Natural killer cell (primary cell): ENCODE results near the gene RIMS4. TPM values are rescaled to one million over a fixed set of nuclear protein-coding genes. Genes with fewer than 3 reads are reported as not detected.

Experiments used
- ATAC-seq, 3 donors: fragments of 150-1000 bp in 2 of 3; fragments of 200-7000 bp in 1 of 3; cut with Tn5 transposase; 1 replicate in 1 of 3; 2 replicates in 2 of 3; pipeline ENCODE4 v1.10.0; 2021; ENCODE audit warnings: mild to moderate bottlenecking in 2 of 3, moderate library complexity in 2 of 3
- DNase-seq, 2 donors: peaks; one replicate each; pipeline versions ENCODE4 v3.0.0 to v3.0.0-alpha.2; 2013 to 2021; ENCODE audit warnings: mixed read lengths in 1 of 2
- H3K27ac ChIP-seq: one replicate; pipeline ENCODE4 v1.5.1; 2013; ENCODE audit warnings: mild to moderate bottlenecking, low read length
- H3K27me3 ChIP-seq: one replicate; pipeline ENCODE4 v1.6.1; 2013; ENCODE audit warnings: low read length; ENCODE audit not compliant: control insufficient read depth, insufficient read depth
- H3K36me3 ChIP-seq: one replicate; pipeline ENCODE4 v1.6.1; 2013; ENCODE audit warnings: low read length; ENCODE audit not compliant: control insufficient read depth, insufficient read depth
- H3K4me1 ChIP-seq: one replicate; pipeline ENCODE4 v1.6.1; 2013; ENCODE audit warnings: low read length; ENCODE audit not compliant: control insufficient read depth, insufficient read depth
- H3K4me3 ChIP-seq: one replicate; pipeline ENCODE4 v1.5.1; 2013; ENCODE audit warnings: low read length
- H3K9me3 ChIP-seq: one replicate; pipeline ENCODE4 v1.6.1; 2013; ENCODE audit warnings: low read length; ENCODE audit not compliant: control insufficient read depth, insufficient read depth
- H3K27ac Mint-ChIP-seq, 2 donors: one replicate each; pipeline ENCODE4 v1.8.0; 2022; ENCODE audit warnings: mild to moderate bottlenecking in 2 of 2, mixed read lengths in 2 of 2, moderate library complexity in 1 of 2
- H3K27me3 Mint-ChIP-seq, 2 donors: one replicate each; pipeline ENCODE4 v1.8.0; 2022; ENCODE audit warnings: low read depth in 2 of 2, mixed read lengths in 2 of 2
- H3K36me3 Mint-ChIP-seq: one replicate; pipeline ENCODE4 v1.8.0; 2022; ENCODE audit warnings: mixed read lengths
- H3K4me1 Mint-ChIP-seq, 2 donors: one replicate each; pipeline ENCODE4 v1.8.0; 2022; ENCODE audit warnings: mixed read lengths in 2 of 2
- H3K4me3 Mint-ChIP-seq: one replicate; pipeline ENCODE4 v1.8.0; 2022; ENCODE audit warnings: mild to moderate bottlenecking, moderate library complexity, mixed read lengths
- H3K9me3 Mint-ChIP-seq, 2 donors: one replicate each; pipeline ENCODE4 v1.8.0; 2022; ENCODE audit warnings: mixed read lengths in 2 of 2
- CTCF ChIP-seq: fragments of 200-600 bp; IDR thresholded peaks from one replicate; pipeline ENCODE4 v1.8.0; 2022; ENCODE audit warnings: antibody characterized with exemption
- WGBS: methylation state at CpG from one replicate; pipeline ENCODE4 v1.1.7; 2013; ENCODE audit warnings: missing lambda C conversion rate; ENCODE audit not compliant: insufficient coverage; 5-methylcytosine and 5-hydroxymethylcytosine counted together
- intact Hi-C: fragments of 100-400 bp; cut with micrococcal nuclease; formaldehyde crosslinking; loops from one replicate; pipeline ENCODE4 v1.14.2; 2022
- total RNA-seq, 4 donors: library from RNA; stranded (reverse); fragments of 120-200 nt in 1 of 4; gene quantifications; one replicate each; pipeline versions ENCODE4 v1.2.3 to v1.2.4, GENCODE V29; 2013 to 2022

Gene RIMS4
- total RNA-seq, 3 donors from 2014 or later (not counting 1 experiment from before 2014, with no cell fraction given), result not detected

- no peaks in the 10 kb centered on the region for H3K9me3 ChIP-seq
- no peaks in the 10 kb centered on the region for H3K36me3 ChIP-seq
- no peak overlapping the region for H3K27ac ChIP-seq
- WGBS, result 82% methylated on average over 5 of the region's 7 CpGs
- H3K4me3 ChIP-seq, result no peak overlapping the region
- peaks cover 13% of the 10 kb centered on the region for H3K4me1 ChIP-seq
- DNase-seq (no peak), ATAC-seq (no peak)
- no peak overlapping the region for H3K4me3 Mint-ChIP-seq
- no peaks in the 10 kb centered on the region for H3K27me3 ChIP-seq
- peaks cover 7 to 11% of the 10 kb centered on the region in 2 donors for H3K27me3 Mint-ChIP-seq
- H3K9me3 Mint-ChIP-seq, result no peaks in the 10 kb centered on the region
- intact Hi-C loops, result no loop called here
- H3K4me1 Mint-ChIP-seq, result no peaks in the 10 kb centered on the region
- H3K36me3 Mint-ChIP-seq, result no peaks in the 10 kb centered on the region
- H3K27ac Mint-ChIP-seq, result no peak overlapping the region
- no peak for TF ChIP-seq CTCF
These were observed 108.5 kb downstream of the RIMS4 start for GRCh38 chr20:44701858-44702256.

Other genes with a start within 250 kb of the RIMS4 start
- gene PKIG, start 228.0 kb downstream of the RIMS4 start, total RNA-seq, result 1 to 10 TPM in 2 of 3 donors, under 1 TPM in 1; 0.82 to 1.5 (median 1.5) TPM
- gene ADA, start 158.8 kb downstream of the RIMS4 start, total RNA-seq, result 10 to 100 TPM; 71.7 to 94.2 (median 73.9) TPM
- gene CCN5, start 95.2 kb downstream of the RIMS4 start, total RNA-seq, result not detected
- gene KCNK15, start 64.7 kb downstream of the RIMS4 start, total RNA-seq, result not detected
- 100 to 1,000 TPM; 137 to 199 (median 179) TPM for gene YWHAB, start 75.2 kb upstream of the RIMS4 start, total RNA-seq
- gene PABPC1L, start 99.5 kb upstream of the RIMS4 start, total RNA-seq, result 10 to 100 TPM; 31.7 to 64.9 (median 48.1) TPM
- 1 to 10 TPM; 8.5 to 9.2 (median 8.8) TPM for gene TOMM34, start 149.9 kb upstream of the RIMS4 start, total RNA-seq
- gene STK4, start 156.0 kb upstream of the RIMS4 start, total RNA-seq, result 100 to 1,000 TPM; 351 to 394 (median 366) TPM